HG03558 (cell line): ENCODE results near the gene ANKRD13B.

Source experiments
- ATAC-seq: cut with Tn5 transposase; IDR thresholded peaks from one replicate; pipeline ENCODE4 v1.9.1; 2021; ENCODE audit warnings: moderate number of reproducible peaks; ENCODE audit not compliant: unreplicated experiment; ENCODE audit errors: extremely low read depth

ANKRD13B gene

DNA sequence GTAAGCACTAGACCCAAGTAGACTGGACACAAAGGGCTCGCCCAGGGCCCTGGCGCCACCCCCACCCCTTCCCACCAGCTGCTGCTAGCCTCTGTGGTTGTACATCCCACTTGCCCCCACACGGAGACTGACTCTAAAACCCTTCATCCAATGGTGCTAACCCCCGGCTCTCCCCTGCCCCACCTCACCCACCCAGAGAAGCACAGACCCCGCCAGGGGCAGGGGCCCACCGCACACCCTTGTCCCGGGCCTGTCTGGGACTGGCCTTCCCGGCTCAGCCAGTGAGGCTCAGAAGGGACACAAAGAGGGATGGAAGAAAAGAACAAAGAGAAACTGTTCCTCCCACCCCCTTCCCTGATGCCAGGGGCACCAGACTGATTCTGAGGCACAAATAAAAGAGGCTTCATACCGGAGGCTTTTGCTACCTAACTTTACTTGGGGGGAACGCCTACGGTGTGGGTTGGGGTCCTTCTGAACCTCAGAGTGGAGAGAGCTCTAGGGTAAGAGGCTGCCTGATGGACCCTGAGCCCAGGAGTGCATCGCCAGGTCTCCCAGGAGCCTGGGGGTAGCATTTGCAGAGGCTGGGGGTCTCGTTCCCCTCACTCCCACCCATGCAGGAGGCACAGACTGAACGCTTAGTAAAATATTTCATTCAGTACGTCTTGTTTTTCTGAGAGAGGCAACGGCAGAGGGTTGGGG, 21.6 kb downstream of the ANKRD13B start:
- no peak for ATAC-seq

DNA sequence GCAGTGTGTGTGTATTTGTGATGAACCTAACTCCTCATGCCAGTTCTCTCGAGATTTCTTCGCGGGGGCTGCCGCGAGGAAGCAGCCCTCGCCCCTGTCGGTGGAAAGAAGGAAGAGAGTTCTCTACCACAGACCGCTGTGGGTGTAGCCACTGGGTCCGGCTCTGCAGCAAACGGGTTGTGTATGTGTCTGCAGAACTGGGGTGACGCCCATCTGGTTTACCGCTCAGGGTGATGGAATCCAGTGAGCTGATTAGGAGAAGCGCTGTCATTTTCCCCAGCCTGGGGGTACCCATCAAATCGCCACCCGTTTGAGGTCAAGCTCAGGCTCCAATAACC, 22.1 kb downstream of the ANKRD13B start:
- ATAC-seq: no peak

DNA sequence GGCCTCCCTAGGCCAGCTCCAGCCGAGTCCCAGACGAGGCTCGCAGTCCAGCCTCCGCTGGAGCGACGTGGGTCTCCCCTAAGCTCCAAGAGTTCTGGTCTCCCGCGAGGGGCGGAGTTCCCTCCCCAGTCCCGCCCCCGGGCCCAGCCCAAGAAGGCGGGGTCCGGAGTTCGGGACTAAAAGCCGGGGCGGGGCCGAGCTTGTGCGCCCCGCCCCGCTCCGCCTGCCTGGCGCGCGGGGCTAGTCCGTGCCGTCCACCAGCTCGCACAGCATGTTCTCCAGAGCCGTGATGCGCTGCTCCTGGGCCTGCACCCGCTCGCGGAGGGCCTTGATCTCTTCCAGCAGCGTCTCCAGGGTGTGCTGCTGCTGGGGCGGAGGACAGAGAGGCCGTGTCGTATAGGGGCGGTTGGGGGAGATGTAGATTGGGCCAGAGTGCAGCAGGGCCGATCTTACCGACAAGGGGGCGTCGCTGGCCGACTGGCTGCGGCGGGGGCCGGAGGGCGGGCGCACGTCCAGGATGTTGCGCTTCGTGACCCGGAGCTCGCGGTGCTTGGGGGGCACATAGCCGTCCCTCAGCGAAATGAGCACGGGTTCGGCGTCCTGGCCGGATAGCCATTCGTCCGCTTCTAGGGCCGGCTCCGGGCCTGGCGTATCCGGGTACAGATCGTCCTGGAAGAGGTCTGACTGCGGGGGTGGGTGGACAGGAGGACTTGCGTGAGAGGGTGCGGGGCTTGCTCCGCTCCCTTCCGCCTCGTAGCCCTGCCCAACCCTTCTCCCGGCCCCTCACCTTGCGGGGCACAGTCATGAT, 22.8 kb downstream of the ANKRD13B start:
- no peak for ATAC-seq

DNA sequence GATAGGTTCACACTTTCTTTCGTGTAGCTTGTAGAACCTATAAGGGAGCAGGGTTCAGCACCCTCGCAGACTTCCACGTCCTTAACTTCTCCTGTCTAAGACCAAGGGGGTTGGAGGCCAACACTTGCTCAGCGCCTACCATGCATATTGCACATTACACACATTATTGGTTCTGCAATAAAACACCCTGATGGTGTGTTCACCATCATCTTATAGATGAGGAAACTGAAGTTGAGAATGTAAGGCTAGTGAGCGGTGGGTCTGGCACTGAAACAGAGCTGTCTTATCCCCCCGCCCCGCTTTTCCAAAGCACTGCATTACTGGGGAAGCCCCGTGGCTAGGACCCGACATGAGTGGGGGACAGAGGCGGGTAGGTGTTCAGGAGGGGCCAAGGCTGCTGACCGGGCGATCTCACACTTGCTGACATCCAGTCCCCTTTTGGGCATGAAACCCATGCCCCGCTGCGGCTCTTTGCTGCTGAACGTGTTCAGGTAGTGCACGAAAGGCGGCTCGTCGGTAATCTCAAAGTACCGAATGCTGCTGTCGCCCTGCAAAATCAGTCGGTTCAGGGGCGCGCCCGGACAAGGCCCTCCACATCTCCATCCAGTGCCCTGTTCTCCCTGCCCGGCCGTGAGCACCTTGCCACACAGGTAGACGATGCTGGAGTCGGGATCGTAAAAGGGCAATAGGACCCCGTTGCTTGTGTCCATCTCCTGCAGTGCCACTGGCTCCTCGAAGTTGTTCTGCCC, 23.5 kb downstream of the ANKRD13B start:
- ATAC-seq: no peak

DNA sequence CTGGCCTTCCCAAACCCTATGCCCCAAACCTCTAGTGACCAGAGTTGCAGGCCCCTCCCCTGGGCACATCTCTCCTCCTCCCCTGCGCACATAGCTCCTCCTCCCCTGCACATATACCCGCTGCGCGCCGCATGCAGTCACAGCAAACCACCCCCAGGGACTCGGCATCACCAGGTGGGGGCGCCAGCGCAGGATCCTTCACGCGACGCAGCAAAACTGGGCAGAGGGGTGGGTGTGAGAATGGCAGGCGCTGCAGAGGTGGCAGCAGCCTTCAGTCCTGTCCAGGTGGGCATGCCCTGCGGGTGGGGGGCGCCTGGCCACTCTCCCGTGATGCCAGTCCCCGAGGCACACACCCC, 24.2 kb downstream of the ANKRD13B start:
- peak; percentile 35 for ATAC-seq

DNA sequence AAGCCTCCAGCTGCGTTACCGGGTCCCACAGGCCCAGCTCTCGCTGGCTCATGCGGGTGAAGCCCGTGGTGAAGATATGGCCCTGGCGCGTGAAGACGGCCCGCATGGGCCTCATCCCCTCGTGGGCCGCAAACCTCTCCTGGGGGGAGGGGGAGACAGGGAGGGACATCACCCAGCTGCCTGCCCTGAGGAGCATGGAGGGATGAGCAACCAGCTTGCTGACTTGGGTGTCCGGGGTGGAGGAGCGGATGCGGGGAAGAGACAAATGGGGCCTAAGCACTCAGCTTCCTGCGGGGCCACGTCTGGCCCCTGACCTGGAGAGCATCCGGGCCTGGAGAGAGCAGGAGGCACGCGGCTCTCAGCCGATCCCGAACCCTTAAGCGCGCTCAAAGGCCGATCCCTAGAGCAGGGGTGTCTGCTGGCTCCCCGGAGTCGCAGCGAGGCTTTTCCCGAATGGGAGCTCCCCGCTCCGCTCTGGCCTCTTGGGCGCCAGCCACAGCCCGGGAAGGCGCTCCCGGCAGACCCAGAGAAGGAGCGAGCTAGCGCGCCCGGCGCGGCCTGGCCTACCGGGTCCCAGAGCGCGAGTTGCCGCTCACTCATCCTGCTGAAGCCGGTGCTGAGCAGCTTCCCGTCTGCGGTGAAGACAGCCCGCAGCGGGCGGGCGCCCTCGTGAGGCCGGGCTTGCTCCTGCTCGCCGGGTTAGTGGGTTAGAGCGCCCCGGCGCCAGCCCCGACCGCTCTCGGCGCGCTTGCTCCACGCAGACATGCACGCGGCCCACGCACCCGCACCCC, 24.7 kb downstream of the ANKRD13B start:
- no peak for ATAC-seq

DNA sequence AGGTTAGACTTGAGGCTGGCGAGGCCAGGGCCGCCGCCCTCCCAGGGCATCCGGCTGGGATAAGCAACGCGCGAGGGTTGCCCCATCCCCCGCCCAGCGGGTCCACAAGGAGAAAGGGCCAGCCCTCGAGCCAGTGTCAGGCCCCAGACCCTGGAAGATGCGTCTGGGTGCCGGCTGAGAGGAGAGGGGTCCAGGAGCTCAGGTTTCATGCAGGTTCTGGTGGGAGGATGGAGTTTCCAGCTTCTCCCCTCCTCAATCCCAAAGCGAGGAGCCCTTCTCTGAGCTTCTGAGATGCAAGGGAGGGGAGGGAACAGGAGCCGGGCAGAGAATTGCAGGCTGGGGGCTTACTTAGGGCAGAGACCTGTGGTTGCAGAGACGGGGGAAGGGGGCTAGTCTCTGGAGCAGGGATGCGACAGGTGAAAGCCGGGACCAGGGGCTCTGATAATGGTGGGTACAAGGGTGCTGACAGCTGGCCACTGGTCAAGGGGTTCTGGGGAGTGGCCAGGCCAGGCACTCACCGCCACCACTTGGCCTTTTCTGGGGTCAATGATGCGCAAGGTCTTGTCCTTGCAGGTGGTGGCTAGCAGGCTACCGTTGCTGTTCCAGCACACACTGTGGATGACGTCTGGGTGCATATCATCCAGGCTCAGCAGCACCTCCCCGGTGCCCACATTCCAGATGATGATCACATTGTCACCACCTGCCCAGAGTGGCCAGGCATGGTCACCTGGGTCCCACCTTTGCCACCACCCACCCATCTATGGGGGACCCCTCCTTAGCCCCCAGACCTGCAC, 25.5 kb downstream of the ANKRD13B start:
- ATAC-seq: no peak

DNA sequence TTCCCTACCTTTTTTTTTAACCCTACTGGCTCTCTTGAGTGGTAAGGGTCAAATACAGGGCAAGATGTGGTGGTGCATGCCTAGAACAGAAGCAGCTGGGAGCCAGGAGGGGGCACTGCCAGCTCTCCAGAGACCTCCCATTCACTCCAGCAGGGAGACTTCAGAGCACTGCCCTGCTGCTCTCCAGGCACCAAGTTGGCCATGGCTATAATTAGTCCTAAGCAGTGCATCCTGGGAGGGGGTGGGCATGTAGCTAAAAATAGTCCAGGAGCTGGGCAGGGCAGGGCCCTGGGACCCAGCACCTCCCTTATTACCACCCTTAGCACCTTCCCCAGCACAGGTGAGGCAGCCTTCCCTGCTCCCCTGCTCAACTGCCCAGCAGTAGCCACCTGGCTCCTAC, 26.3 kb downstream of the ANKRD13B start:
- ATAC-seq: no peak

DNA sequence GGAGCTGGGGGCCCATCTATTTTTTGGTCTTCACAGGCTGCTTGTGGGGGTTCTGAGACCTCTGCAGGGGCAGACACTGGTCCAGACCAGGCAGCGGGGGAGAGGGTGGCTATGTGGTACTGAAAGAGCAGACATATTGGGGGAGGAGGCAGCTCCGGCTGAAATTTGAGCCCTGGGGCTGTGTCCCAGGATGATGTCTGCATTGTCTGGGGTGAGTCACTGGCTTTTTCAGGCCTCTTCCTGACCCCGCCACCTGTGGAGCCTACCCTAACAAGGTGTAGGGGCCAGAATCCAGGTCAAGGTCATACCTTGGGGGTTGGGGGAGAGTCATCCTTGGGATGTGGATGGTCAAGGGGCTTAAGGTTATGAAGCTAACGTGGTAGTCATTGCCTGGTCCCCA, 27.3 kb downstream of the ANKRD13B start:
- ATAC-seq: no peak

DNA sequence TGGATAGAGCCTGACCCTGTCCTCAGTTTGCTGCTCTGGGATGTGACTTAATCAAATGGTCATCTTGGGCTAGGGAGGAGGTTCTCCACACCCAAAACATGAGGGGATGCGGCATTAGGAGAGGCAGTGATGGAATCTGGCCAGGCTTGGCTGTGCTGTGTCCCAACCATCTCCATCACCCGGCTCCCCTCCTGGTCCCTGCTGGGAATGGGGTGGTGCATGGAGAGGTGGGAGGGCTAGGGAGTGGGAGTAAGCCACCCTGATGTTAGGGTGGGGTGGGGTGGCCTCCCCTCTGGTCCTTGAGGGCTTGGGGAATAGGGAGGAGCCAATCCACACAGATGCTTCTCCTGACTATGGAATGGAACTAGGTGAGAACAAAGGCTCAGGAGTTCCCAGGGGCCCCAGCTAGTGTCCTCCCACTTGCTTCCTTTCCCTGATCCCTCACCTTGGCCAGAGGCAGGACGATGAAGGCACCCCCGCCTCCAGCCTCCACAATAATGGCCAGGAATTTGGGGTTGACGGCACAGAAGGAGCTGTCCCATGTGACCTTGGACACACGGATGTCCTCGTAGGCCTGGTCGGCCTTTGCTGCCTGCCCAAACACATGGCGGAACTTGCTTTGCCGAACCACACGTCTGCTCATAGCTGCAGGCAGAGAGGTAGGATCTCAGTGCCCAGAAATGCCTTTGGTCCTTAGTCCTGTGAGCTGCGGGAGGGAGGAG, 28.0 kb downstream of the ANKRD13B start:
- no peak for ATAC-seq

DNA sequence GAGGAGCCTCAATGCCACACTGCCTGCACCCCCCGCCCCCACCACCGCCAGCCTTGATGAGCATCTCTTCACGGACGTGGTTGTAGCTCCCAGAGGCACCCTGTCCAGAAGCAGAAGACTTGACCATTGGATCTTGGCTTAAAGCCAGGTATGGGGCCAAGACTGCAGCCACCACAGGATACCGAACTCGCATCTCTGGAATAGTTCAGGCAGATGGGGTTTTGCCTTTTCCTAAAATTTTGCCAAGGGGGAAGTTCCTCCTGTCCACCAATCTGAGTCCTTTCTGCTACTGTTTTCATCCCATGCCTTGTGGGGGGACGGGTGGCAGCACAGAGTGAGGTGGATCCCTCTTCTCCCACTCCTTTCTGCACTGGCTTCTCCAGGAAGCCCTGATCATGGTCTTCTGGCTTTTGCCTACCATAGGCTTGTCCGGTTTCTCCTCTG, 28.8 kb downstream of the ANKRD13B start:
- ATAC-seq: no peak

DNA sequence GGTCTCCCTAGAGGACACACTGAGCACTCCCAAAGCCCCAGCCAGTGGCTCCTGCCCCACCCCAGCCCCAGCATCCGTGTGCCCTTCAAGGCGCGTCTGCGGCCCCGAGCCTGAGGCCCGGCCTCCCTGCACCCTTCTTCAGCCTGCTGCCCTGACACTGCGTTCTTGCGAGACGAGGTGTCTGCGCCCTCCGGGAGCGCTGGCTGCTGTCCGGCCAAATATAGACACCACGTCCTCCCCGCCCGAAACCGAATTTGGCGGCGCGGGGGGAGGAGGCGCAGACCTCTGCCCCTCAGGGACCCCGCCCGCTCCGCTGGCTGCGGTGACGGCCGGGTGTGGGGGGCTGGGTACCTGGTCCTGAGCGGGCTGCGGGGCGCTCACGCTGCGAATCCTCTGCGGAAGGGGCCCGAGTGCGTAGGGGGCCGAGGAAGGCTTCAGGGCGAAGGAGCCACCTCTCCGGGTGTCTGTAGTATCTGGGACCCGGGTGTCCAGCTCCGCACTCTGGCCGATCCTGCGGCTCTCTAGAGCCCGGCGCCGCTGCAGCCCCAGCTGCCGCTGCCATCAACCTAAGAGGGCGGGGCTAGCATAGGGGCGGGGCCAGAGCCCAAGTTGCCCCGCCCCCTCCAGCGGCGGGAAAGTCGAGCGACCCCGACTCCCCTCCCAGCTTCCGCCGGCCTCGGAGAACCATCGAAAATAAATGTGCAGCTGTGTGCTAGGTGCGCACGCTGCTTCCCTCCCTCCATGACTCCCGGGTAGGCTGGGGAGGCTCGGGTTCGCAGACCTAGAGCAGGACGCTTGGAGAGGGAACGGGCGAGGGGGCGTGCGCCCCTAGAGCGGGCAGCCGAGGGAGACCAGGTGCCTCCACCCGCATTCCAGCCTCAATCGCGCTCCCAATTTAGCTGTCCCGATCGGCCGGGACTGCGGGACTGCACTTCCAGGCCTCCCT, 29.7 kb downstream of the ANKRD13B start, which contains the start of gene CORO6:
Gene CORO6, minus strand, starts transcription at position 576 of the 946 bp plus-strand sequence. CDS start 1,491 bp downstream, outside the sequence.
- no peak for ATAC-seq

DNA sequence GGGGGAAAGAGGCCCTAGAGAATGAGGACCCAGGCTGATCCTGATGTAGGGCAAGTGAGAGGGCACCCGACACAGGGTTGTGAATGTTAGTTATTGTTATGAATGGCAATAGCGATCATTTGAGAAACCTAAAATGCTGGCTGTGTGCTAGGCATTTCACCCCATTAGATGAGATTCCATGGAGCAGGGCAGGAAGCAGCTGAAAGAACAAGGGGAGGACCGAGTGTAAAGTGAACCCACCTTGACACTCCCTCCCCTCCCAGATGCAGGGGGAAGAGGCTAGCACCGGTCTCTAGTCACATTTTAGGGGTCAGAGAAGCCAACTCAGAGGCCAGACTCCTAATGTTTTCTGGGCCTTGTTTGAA, 30.3 kb downstream of the ANKRD13B start:
- ATAC-seq: no peak

DNA sequence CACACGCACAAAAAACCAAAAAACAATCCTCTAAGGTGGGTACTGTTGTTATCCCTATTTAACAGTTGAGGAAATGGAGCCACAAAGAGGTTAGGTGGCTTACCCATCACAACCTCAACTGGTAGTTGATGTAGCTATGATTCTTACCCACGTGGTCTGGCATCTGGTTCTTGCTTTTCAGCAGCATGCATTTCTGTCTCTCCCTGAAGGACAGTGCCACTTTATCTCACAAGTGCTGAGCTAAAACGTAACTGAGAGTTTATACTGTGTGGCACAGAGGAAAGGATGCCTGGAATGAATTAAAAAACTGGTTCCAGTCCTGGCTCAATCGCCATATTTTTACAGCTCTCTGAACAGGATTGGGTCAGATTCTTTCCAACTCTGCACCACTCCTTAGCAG, 31.7 kb downstream of the ANKRD13B start:
- no peak for ATAC-seq

DNA sequence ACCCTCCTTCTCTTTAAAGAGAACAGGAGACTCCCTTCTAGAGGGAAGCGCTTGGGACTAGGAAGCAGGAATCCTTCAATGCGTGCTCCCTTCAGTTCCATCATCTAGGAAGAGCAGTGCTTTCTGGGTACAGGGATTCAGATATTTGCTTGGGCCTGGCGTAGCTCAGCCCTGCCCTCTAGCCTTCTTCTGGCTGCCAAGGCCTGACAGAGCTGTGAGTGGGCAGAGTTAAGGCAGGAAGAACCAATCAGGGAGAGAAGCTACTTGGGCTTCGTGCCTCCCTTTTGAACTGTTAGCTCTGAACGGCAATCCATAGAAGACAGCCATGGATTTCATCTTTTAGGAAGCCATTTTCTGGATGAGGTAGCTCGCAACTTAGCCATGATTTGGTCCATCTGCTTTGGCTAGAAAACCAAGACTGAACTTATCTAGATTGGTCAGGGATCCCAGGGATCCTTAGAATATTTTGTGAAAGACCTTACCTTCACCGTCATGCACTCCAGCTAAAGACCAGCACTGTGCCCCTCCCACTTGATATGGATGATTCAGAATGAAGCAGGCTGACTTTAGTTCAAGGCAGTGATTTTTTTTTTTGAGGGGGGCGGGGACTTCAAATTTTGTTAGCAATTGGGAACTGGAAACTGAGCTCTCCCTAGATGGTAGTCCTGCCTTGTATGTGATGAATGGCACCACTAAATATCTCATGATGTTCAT, 32.3 kb downstream of the ANKRD13B start:
- ATAC-seq: no peak

DNA sequence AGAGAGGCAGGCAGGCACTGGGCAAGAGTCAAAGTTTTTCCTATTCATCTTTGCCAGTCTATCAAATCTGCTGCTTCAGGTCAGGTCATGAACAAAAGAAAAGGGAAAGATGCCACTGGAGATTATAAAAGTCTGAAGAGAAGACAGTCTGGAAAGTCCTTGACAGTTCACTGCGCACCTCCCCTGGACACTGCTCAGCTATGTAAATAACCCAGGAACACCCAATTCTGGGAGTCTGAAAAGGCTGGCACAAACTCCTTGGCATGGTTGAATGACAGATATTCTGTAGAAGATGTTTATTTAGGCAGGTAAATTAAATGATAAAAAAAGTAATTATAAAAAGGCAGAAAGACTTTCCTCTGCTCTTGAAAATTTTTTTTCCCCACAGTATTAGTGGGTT, 35.0 kb downstream of the ANKRD13B start:
- ATAC-seq: no peak

DNA sequence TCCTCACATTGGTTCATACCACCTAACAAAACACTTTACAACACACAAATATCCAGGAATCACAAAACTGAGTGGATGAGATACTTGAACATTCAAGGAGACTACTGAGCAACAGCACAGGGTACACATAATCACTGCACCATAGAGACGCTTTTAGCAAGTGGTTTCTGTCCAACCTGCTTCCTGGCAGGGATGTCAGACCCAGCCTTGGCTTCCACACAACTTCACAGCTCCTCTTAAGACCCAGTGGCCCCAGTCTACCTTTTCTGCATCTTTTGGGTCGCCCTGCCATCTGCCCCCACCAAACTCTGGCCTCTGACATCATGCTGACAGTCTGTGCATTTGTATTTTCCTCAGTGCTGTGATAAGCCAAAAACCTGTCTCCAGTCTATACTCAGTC, 35.7 kb downstream of the ANKRD13B start:
- no peak for ATAC-seq
